ENCODE measurements around the gene C19orf67. TPM values are rescaled to one million over a fixed set of nuclear protein-coding genes. Genes with fewer than 3 reads are reported as not detected.
A peak's percentile ranks its signal among the peaks of the same experiment; 100 is the strongest.
"Not testable (repeated sequence)": the region's sequence is repeated elsewhere in the genome, so short reads cannot be mapped to it uniquely, and the experiment has no call there.

The C19orf67 gene
- total RNA-seq, 1 donor from 2014 or later, result not detected

DNA sequence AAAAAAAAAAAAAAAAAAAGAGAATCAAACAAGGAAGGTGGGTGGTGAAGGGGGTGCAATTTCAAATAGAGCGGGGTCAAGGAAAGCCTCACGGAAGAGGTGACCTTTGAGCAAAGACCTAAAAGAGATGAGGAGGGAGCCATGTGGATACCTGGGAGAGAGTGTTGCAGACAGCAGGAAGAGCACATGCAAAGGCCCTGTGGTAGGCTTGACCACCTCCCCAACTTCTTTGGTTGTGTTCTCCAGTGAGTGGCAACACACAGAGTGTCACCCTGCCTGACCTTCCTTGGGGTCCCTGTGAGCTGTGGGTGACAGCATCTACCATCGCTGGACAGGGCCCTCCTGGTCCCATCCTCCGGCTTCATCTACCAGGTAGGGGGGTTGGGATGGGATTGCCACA is 35.1 kb downstream of the C19orf67 start:
- FAIRE-seq, result no peak
- TF ChIP-seq, protein P1, sequence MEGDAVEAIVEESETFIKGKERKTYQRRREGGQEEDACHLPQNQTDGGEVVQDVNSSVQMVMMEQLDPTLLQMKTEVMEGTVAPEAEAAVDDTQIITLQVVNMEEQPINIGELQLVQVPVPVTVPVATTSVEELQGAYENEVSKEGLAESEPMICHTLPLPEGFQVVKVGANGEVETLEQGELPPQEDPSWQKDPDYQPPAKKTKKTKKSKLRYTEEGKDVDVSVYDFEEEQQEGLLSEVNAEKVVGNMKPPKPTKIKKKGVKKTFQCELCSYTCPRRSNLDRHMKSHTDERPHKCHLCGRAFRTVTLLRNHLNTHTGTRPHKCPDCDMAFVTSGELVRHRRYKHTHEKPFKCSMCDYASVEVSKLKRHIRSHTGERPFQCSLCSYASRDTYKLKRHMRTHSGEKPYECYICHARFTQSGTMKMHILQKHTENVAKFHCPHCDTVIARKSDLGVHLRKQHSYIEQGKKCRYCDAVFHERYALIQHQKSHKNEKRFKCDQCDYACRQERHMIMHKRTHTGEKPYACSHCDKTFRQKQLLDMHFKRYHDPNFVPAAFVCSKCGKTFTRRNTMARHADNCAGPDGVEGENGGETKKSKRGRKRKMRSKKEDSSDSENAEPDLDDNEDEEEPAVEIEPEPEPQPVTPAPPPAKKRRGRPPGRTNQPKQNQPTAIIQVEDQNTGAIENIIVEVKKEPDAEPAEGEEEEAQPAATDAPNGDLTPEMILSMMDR (IDR thresholded peaks at IDR 0.05; ENCODE audit: insufficient read depth, low read length, severe bottlenecking), result no peak
- no peaks in the 10 kb centered on the region for H3K27me3 ChIP-seq (ENCODE audit: control insufficient read depth, insufficient read depth, low read length)
- no peak for DNase-seq (ENCODE audit: low read depth)
- no peaks in the 10 kb centered on the region for H3K36me3 ChIP-seq (ENCODE audit: control insufficient read depth, insufficient read depth, low read length)
- no peak overlapping the region for H3K4me3 ChIP-seq (ENCODE audit: low read depth, low read length)

DNA sequence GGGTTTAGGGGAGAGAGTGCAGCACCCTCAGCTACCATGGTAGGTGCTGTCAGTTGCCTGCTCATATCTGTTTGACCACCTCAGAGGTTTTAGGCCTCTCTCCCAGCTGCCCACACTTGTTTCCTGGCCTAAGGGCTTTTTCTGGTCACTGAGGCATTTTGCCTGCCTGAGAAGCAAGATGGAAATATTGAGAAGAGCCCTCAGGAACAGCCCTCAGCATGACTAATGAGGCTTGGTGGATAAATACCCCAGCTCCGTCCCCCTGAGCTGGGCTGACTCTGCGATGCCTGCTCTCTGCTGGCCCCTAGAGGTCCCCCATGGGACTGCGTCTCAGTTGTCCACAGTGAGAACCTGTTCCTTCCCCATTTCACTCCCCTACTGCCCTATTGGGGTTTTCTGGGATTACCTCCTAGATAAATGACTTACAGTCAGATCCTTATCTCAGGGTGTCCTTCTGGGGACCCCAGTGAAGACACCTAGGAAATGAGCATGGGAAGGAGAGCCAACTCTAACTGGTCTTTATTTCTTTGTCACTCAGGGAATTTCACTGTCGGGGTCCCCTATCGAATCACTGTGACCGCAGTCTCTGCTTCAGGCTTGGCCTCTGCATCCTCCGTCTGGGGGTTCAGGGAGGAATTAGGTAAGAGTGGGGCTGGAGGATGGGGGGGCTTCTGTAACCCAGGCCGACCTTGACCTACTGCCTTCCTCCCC is 37.0 kb downstream of the C19orf67 start:
- no peaks in the 10 kb centered on the region for H3K27me3 ChIP-seq (ENCODE audit: control insufficient read depth, insufficient read depth, low read length)
- TF ChIP-seq, protein P1 (IDR thresholded peaks at IDR 0.05; ENCODE audit: insufficient read depth, low read length, severe bottlenecking), result peak; percentile 87
- H3K4me3 ChIP-seq (ENCODE audit: low read depth, low read length), result no peak overlapping the region
- FAIRE-seq (no peak), DNase-seq (ENCODE audit: low read depth) (peak; percentile 21)
- no peaks in the 10 kb centered on the region for H3K36me3 ChIP-seq (ENCODE audit: control insufficient read depth, insufficient read depth, low read length)

DNA sequence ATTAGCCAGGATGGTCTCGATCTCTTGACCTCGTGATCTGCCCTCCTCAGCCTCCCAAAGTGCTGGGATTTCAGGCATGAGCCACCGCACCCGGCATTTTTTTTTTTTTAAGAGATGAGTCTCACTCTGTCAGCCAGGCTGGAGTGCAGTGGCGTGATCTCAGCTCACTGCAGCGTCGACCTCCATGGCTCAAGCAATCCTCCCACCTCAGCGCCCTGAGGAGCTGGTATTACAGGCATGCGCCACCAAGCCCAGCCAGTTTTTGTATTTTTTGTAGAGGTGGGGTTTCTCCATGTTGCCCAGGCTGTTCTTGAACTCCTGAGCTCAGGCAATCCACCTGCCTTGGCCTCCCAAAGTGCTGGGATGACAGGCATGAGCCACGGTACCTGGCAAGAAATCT is 37.7 kb downstream of the C19orf67 start:
- not testable (repeated sequence) for H3K36me3 ChIP-seq (ENCODE audit: control insufficient read depth, insufficient read depth, low read length); FAIRE-seq; H3K4me3 ChIP-seq (ENCODE audit: low read depth, low read length); H3K27me3 ChIP-seq (ENCODE audit: control insufficient read depth, insufficient read depth, low read length); DNase-seq (ENCODE audit: low read depth)

DNA sequence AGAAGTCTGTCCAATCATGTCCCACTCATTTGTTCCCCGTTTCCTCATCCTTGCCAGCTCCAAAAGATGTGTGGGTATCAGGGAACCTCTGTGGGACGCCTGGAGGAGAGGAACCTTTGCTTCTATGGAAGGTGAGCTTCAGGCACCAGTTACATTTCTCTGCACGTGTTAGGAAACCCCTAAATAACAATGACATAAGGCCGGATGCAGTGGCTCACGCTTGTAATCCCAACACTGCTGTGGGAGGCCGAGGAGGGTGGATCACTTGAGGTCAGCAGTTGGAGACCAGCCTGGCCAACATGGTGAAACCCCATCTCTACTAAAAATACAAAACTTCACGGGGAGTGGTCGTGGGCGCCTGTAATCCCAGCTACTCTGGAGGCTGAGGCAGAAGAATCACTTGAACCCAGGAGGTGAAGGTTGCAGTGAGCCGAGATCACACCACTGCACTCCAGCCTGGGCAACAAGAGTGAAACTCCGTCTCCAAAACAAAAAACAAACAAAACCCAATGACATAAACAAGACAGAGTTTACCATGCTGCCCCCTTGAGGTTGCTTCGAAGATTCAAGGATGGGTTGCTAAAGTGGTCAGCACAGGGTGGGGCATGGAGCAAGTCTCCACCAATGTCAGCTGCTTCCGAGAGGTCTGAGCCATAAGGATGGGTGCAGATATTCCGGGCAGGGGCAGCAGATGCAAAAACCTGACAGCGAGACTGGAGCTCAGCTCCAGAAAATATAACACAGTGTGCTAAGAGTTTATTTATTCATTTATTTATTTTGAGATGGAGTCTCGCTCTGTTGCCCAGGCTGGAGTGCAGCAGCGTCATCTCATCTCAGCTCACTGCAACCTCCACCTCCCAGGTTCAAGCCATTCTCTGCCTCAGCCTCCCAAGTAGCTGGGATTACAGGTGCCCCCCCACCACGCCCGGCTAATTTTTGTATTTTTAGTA is 42.6 kb downstream of the C19orf67 start:
- peak; percentile 71 for DNase-seq (ENCODE audit: low read depth)
- FAIRE-seq; H3K4me3 ChIP-seq (ENCODE audit: low read depth, low read length); H3K27me3 ChIP-seq (ENCODE audit: control insufficient read depth, insufficient read depth, low read length); H3K36me3 ChIP-seq (ENCODE audit: control insufficient read depth, insufficient read depth, low read length): not testable (repeated sequence)
- TF ChIP-seq, protein P1 (IDR thresholded peaks at IDR 0.05; ENCODE audit: insufficient read depth, low read length, severe bottlenecking), result peak; percentile 64

DNA sequence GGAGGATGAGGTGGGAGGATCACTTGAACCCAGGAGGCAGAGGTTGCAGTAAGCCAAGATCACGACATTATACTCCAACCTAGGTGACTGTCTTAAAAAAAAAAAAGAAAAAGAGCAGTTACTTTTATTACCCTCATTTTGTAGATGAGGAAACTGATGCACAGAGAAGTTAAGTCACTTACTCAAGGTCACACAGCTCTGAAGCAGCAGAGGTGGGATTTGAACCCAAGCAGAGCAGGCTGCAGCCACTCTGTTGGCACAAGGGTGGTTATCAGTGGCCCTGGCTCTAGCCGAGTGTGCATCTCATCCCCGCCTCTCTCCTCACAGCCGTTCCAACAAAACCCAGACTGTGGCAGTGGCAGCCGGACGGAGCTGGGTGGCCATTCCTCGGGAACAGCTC is 46.4 kb downstream of the C19orf67 start:
- no peaks in the 10 kb centered on the region for H3K27me3 ChIP-seq (ENCODE audit: control insufficient read depth, insufficient read depth, low read length)
- no peak for DNase-seq (ENCODE audit: low read depth)
- TF ChIP-seq, protein P1 (IDR thresholded peaks at IDR 0.05; ENCODE audit: insufficient read depth, low read length, severe bottlenecking), result no peak
- H3K4me3 ChIP-seq (ENCODE audit: low read depth, low read length), result no peak overlapping the region
- FAIRE-seq, result no peak
- H3K36me3 ChIP-seq (ENCODE audit: control insufficient read depth, insufficient read depth, low read length), result no peaks in the 10 kb centered on the region

DNA sequence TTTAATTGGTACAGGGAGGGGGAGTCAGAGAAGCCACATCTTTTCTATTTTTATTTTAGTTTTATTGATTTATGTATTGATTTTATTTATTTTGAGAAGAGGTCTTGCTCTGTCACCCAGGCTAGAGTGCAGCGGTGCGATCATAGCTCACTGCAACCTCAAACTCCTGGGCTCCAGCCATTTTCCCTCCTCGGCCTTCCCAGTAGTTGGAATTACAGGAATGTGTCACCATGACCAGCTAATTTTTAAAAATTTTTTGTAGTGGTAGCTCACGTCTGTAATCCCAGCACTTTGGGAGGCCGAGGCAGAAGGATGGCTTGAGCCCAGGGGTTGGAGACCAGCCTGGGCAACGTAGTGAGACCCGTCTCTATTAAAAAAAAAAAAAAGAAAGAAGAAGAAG is 49.9 kb downstream of the C19orf67 start:
- DNase-seq (ENCODE audit: low read depth) (no peak), FAIRE-seq (no peak)
- no peaks in the 10 kb centered on the region for H3K27me3 ChIP-seq (ENCODE audit: control insufficient read depth, insufficient read depth, low read length)
- H3K4me3 ChIP-seq (ENCODE audit: low read depth, low read length), result no peak overlapping the region
- TF ChIP-seq, protein P1 (IDR thresholded peaks at IDR 0.05; ENCODE audit: insufficient read depth, low read length, severe bottlenecking), result no peak
- H3K36me3 ChIP-seq (ENCODE audit: control insufficient read depth, insufficient read depth, low read length), result no peaks in the 10 kb centered on the region

DNA sequence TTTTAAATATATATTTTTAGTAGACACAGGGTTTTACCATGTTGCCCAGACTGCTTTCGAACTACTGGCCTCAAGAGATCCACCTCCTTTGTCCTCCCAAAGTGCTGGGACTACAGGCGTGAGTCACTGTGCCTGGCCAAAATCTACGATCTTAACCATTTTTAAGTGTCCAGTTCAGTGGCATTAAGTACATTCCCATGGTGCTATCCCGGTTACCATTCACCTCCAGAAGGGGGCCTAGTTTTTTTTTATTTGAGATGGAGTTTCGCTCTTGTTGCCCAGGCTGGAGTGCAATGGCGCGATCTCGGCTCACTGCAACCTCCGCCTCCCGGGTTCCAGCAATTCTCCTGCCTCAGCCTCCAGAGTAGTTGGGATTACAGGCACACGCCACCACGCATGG is 50.4 kb downstream of the C19orf67 start:
- DNase-seq (ENCODE audit: low read depth); H3K36me3 ChIP-seq (ENCODE audit: control insufficient read depth, insufficient read depth, low read length); FAIRE-seq; H3K27me3 ChIP-seq (ENCODE audit: control insufficient read depth, insufficient read depth, low read length); H3K4me3 ChIP-seq (ENCODE audit: low read depth, low read length): not testable (repeated sequence)
